IPS-18c (cell line): ENCODE data around the gene RAI14.

Experiments
- H3K4me3 ChIP-seq: 2 replicates; pipeline ENCODE4 v1.7.0; 2013; ENCODE audit warnings: low read depth, mild to moderate bottlenecking, low read length, moderate library complexity; ENCODE audit not compliant: insufficient read depth
- H3K9me3 ChIP-seq: one replicate; pipeline ENCODE4 v1.6.1; 2013; ENCODE audit warnings: mild to moderate bottlenecking, low read length, moderate library complexity; ENCODE audit not compliant: control insufficient read depth, insufficient read depth

Gene RAI14

DNA sequence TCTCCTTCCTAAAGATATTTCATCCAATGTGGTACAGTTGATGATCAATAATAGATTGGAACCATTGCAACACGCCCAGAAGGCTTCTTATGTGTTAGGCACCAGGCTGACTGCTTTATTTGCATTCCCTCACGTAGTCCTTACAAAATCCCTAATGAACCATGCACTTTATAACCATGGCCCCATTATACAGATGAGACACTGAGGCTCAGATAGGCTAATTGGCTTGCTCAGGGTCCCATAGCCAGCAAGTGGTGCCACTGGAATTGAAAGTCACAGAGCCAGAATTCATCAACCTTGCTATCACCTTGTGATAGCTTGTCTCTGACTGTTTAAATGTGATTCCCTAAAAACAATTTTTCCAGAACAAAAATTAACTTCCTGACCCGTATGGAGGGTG is 27.8 kb upstream of the RAI14 start:
- Histone ChIP-seq H3K9me3 (peaks cover 2% of the 10 kb centered on the region), H3K4me3 (no peak overlapping the region)

DNA sequence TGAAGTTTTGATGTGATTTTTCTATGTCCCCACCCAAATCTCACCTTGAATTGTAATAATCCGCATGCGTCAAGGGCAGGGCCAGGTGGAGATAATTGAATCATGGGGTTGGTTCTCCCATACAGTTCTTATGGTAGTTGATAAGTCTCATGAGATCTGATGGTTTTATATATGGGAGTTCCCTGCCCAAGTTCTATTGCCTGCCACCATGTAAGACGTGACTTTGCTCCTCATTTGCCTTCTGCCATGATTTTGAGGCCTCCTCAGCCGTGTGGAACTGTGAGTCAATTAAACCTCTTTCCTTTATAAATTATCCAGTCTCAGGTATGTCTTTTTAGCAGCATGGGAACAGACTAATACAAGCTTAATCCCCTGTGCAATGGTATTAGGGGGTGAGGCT is 25.5 kb upstream of the RAI14 start:
- no peak overlapping the region for H3K4me3 ChIP-seq

DNA sequence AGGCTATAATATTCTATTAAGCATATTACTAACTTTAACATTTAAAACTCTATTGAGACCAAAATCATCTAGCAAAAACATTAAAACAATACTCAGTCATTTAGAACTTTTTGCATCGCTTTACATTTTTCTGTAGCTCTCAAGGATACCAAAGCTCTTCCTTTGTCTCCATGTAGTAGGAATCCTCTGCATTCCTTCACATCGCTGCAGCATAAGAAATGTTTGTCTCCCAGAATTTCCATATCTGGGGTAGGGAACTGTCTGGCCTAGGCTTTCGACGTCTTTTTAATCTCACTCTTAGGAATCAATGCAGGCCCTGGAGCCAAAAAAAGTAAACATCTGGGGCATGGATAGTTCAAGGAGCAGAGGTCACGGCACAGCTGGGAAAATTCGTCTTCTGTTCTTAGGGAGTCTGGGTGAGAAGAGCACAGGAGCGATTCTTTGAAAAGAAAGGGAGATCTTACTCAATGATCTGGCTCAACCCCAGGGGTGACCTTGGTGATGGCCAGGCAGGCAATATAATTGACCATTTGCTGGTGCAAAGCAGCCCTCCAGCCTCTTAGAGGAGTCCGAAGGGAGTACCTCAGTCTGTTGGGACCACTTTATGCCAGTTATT is 23.2 kb upstream of the RAI14 start:
- Histone ChIP-seq H3K9me3 (peaks cover 2% of the 10 kb centered on the region), H3K4me3 (no peak overlapping the region)

More for the DNA sequence above, 25.5 kb upstream of the RAI14 start:
- peaks cover 2% of the 10 kb centered on the region for H3K9me3 ChIP-seq

DNA sequence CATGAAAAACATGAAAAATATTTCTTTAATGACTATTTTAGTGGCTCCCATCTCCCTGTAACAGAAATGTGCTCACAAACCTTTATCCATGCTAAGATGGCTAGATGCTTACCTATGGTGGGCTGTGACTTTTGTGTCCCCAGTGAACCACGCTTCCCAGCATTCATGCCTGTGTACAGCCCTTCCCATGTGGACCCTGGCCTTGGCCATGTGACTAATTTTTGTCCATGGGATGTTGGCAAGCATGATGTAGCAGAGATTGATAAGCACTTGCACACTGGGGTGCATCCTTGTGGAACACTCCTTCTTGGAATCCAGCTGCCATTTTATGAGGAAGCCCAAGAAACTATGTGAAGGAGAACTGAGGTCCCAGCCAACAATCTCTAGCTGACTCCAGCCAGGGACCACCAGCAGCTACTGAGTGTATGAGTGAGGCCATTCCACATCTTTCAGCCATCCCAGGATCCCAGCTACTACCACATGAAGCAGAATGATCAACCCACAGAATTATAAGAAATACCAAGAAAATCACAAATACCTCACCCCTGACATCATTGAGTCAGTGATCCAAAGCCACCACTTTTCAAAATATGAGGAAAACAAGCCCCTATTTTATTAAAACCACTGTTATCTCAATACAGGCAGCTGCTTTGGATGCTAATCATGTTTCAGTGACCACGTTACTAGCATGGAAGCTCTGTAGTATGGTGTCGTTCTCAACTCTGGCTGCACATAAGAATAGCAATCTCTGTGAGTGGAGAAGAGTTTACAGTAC is 16.1 kb upstream of the RAI14 start:
- peaks cover 2% of the 10 kb centered on the region for H3K9me3 ChIP-seq
- no peak overlapping the region for H3K4me3 ChIP-seq

DNA sequence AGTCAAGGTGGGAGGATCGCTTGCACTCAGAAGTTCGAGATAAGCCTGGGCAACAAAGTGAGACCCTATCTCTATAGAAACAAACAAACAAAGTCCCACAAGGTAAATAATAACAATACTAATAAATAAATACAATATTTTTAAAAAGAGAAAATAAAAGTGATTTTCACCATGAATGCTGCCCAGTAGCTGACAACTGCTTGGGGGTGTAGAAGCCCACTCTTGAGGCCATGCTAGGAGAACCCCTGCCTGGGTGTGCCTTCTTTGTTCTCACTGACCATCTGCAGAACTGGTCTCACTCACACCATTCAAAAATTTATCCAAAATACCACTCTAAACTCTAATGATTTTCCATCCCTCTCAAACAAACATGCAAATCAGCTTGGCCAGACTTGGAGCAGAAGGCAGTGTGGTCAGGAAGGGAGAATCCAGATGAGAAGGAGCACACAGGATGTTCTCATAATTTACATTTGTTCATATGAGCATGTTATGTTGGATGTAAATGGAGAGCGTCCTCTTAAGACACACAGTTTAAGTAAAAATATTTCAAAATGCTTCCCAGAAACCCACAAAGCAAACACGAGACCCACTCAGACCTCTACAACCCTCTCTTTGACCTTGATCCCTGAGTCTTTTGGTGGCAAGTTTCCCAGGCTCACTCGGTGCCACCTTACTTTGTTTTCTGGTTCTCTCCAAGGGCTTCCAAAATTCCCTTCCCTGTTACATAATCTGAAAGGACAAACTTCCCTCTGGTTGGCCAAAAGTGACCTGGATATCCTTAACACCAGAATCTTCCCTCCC is 7.9 kb upstream of the RAI14 start:
- Histone ChIP-seq H3K4me3 (no peak overlapping the region), H3K9me3 (peaks cover 7% of the 10 kb centered on the region)

DNA sequence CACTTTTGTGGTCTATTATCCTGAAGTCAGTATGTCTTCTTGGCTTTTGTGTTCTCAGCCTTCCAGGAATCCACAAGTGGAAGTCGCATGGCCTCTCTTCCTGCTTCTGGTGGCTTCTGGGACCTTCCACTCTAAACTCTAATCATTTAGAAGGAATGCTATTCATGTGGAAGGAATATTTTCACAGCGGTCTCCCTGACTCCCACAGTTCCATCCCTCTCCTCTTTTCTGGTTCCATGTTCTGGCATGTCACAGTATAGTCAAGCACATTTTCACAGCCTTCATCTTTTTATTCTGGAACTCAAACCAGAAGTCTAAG is 7.3 kb upstream of the RAI14 start:
- Histone ChIP-seq H3K4me3 (no peak overlapping the region), H3K9me3 (peaks cover 7% of the 10 kb centered on the region)

DNA sequence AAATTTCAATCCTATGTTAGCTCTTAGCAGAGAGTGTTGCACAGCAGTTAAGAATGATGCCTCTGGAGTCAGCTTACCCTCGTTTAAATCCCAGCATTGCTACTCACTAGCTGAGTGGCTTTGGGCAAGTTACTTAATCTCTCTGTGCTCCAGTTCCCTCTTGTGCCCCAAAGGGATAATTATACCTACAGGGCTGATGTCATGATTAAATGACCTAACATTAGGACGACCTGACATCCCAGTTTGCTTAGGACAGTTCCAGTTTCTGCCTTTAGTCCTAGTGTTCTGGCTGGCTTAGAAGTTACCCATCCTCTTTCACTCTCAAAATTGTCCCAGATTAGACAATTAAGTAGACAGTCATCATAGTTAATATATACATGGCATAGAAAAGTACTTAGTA is 4.3 kb upstream of the RAI14 start:
- no peak overlapping the region for H3K4me3 ChIP-seq
- H3K9me3 ChIP-seq, result no peaks in the 10 kb centered on the region

DNA sequence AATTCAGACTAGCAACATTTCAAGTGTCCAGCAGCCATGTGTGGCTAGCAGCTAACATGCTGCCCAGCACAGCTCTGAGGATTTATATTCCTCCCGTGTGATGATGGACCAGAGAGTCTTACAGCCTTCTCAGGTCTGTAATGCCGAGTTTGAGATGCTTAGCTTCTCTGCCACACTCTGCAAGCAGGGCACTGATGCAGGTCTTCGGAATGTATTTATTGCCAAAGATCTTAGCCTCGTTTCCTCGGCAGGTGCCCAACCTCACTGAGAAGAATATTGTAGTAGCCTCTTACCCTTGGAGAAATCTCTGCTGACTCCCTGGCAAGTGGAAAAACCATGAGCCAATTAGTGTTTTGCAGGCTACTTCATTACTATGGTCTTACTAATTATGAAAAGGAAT is 3.7 kb upstream of the RAI14 start:
- no peak overlapping the region for H3K4me3 ChIP-seq
- no peaks in the 10 kb centered on the region for H3K9me3 ChIP-seq

DNA sequence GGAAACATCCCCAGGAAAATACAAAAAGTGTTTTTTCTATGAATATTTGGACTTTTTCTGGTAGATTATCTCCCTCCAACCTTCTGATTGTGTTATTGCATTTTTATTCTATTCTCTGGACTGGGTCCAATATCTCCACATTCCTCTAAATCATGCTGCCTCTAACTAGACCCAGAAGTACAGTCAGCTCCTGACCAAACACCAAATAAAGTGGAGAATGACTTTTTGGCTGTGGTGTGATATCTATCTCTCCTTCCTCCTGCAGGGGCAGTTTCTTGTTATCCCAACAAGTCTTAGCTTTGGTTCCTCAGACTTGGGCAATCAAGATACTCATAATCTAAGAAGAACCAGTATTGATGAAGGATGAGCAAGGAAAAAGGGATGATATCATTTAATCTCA is 3.2 kb upstream of the RAI14 start:
- no peaks in the 10 kb centered on the region for H3K9me3 ChIP-seq
- no peak overlapping the region for H3K4me3 ChIP-seq

DNA sequence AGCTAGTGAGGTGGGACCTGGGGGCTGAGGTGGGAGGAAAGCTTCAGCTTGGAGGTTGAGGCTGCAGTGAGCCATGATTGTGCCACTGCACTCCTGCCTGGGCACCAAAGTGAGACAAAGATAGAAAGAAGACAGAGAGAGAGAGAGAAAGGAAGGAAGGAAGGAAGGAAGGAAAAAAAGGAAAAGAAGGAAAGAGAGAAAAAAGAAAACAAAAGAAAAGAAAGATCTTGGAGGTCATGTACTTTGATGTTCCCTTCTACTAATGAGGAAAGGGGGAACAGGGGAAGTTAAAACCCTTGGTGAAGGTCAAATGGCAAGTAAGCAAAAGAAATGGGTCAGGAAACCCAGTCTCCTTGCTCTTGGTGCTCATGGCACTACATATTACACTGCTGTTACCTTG is 2.4 kb upstream of the RAI14 start:
- Histone ChIP-seq H3K9me3 (no peaks in the 10 kb centered on the region), H3K4me3 (no peak overlapping the region)

DNA sequence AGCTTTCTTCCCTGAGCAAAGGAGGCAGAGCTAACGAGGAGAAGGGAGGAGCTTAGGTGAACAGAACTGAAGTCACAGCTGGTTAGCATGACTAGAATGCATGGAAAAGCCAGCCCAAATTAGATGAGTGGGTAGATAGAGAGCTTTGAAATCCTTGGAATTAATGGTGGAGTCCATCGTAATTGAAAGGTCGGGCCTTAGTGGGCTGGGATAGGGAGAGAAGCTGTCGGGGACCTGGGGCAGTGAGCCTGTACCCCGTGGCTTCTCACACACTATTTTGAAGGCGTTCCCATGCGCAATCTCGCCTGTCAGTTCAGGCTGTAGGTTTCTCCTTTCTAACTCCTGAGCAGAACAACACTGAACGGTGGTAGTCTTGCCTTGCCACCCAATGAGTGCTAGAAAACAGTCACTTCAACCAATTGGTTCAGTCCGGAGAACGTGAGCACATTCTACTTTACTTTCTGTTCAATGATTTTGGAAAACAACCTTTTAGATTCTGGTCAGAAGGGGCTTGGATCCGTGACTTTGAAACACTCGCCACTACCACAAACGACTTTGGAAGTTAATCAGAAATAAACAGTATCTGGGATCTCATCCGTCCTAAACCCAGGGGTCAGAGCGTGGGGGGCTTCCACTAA is 655 bp upstream of the RAI14 start:
- H3K4me3 ChIP-seq, result peak overlapping the region; percentile 87; the same call in 1 of the 2 replicates

DNA sequence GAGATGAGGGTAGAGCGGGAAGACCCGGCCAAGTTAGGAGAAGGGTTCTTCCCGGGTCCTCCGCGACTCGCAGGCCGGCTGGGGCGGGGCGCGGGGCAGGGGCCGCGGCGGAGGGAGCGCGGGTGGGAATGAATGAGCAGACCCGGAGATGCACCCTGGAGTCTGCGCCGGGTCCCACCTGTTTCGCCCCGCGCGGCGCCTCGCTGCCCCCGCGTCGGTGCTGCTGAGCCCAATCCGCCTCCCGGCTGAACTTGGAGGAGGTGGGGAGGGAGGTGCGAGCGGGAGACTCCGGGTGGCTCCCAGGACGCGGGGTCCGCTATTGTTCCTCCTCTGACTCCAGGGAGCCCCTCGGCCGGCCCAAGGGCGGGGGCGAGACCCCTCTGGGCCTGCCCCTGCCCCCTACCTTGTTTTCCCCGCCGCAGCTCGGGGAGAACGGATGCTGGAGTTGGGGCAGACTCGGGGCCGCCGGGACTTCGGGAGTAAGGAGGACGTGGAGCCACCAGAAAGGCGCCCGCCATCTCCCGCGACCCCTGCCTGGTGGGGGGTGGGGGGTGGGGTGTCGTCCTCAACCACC is 659 bp downstream of the RAI14 start:
- H3K9me3 ChIP-seq, result no peaks in the 10 kb centered on the region
- H3K4me3 ChIP-seq, result peak overlapping the region; percentile 87

More for the DNA sequence above, 655 bp upstream of the RAI14 start:
- H3K9me3 ChIP-seq, result no peaks in the 10 kb centered on the region

DNA sequence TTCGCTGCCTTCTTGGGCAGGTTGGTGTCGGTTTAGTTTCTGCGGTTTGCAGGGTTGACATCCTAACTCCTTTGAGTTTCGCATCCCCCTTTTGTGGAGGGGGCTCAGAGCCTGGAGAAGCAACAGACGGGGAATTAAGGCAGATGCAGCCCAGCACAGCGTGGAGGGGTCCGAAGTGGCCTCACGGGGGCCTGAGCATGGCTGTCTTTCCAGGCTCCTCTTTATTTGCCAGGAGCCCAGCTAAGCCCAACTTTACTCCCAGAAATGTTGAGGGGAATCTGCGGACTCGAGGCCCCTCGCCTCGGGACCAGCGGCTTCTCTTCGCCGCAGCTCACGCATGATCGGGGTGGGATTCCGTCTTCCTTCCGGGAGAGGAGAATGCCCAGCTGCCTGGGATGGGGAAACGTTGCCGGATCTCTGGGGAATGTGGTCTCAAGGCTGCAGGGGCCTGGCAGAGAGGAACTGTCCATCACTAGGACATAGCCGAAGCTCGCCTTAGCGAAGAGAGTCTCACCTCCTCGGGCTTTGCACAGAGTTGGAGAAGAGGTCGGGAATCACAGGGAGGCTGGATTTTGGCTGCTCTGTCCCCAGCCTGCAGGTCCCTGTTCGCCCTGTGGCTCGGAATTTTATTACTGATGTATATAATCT is 1.3 kb downstream of the RAI14 start:
- no peaks in the 10 kb centered on the region for H3K9me3 ChIP-seq
- H3K4me3 ChIP-seq, result peak overlapping the region; percentile 87

DNA sequence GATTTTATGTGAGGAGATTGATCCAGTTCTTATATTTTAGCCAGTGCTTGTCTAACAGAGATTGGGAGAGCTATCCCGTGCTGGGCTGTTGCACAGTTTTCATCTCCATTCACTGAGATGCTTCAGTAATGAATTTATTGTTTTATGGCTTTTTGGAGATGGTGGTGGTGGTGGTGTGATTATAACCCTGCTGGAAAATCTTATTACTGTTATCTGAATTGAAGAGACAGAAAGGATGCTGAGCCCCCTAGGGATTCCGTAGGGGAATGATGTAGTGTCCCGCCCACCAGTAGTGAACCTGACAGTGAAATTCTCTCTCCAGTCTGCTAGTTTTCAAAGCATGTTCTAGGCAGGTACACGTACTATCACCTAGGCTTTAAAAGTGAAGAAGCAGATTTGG is 1.9 kb downstream of the RAI14 start:
- Histone ChIP-seq H3K9me3 (no peaks in the 10 kb centered on the region), H3K4me3 (peak overlapping the region; percentile 87)

DNA sequence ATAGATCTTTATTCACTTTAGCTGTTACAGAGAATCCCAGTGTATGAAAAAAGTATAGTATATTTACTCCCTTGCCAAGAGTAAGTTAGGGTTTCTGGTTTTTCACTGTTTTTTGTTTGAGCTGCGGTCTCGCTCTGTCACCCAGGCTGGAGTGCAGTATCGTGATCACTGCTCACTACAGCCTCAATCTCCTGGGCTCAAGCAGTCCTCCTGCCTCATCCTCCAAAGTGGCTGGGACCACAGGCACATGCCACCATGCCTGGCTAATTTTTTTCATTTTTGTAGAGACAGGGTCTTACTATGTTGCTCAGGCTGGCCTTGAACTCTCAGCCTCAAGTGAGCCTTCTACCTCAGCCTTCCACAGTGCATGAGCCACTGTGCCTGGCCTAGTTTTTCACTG is 3.0 kb downstream of the RAI14 start:
- Histone ChIP-seq H3K4me3 (no peak overlapping the region), H3K9me3 (no peaks in the 10 kb centered on the region)

DNA sequence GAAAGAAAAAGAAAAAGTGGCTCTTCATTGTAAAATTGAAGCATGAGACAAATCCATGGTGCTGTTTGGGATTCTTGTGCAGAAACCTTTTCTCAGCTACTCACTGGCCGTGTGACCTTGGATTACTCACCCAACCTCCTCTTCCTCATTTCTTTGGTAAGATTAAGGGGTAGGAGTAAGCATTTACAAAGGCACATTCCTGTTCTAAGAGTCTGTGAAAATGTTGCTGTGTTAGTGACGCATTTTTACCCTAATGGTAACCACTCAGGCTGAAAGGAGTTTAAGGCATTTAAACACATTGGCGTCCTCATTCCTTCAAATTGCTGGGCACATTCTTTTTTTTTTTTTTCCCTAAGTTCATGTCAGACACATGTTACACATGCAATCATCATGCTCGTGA is 4.3 kb downstream of the RAI14 start:
- no peaks in the 10 kb centered on the region for H3K9me3 ChIP-seq

More for the DNA sequence above, 4.3 kb downstream of the RAI14 start:
- no peak overlapping the region for H3K4me3 ChIP-seq
